SK-N-SH (cell line): ENCODE results near the gene MIPEP.

Source experiments
- FOXM1 ChIP-seq: IDR thresholded peaks from 2 replicates; pipeline ENCODE4 v1.4.0; 2012; ENCODE audit warnings: low read depth, mild to moderate bottlenecking
- POLR2AphosphoS5 ChIP-seq: IDR thresholded peaks from 2 replicates; pipeline ENCODE4 v1.6.1; 2012; ENCODE audit warnings: low read depth, low read length
- RFX5 ChIP-seq: IDR thresholded peaks from 2 replicates; pipeline ENCODE4 v1.6.1; 2012; ENCODE audit warnings: mild to moderate bottlenecking, improper control_type of control experiment, low read length
- RXRA ChIP-seq: IDR thresholded peaks from 2 replicates; pipeline ENCODE4 v1.4.0; 2012; ENCODE audit warnings: low read depth, mild to moderate bottlenecking, borderline replicate concordance
- SMC3 ChIP-seq: IDR thresholded peaks from 2 replicates; pipeline ENCODE4 v1.6.1; 2012; ENCODE audit warnings: low read depth, low read length, improper control_type of control experiment
- TCF12 ChIP-seq: IDR thresholded peaks from 2 replicates; pipeline ENCODE4 v1.4.0; 2012
- YY1 ChIP-seq: IDR thresholded peaks from 2 replicates; pipeline ENCODE4 v1.4.0; 2012; ENCODE audit warnings: low read depth, mild to moderate bottlenecking
- TF ChIP-seq, protein P1 (sequence below): fragments of 200-600 bp; sonication (generic); IDR thresholded peaks from 2 replicates; pipeline ENCODE4 v1.6.1; 2017; ENCODE audit warnings: antibody characterized with exemption, mild to moderate bottlenecking, moderate library complexity
- TF ChIP-seq, protein P2 (sequence below): IDR thresholded peaks from 2 replicates; pipeline ENCODE4 v1.4.0; 2012; ENCODE audit warnings: low read depth, borderline replicate concordance
- TF ChIP-seq, protein P3 (sequence below): IDR thresholded peaks from 2 replicates; pipeline ENCODE4 v1.4.0; 2012; ENCODE audit warnings: low read depth
- TF ChIP-seq, protein P4 (sequence below): fragments of 150-350 bp; IDR thresholded peaks from 2 replicates; pipeline ENCODE4 v1.6.1; 2016; ENCODE audit warnings: mild to moderate bottlenecking, low read depth, low read length

DNA sequence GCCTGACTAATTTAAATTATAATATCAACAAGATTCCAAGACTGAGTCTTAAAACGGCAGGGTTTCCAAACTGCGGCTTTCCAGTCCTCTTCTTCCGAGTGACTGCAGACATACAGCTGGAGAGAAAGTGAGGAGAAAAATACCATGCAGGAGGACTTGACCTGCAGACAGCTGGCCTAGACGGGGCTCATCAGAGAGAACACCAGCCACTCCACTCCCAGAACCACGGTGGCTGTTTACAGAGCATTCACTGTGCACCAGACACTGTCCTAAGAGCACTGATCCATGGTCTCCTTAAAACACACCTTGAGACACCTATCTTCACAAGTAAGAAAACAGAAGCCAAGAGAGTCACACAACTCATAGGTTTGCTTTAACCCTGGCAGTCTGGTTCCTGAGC, 152.7 kb downstream of the MIPEP start:
- TF ChIP-seq, protein P1, sequence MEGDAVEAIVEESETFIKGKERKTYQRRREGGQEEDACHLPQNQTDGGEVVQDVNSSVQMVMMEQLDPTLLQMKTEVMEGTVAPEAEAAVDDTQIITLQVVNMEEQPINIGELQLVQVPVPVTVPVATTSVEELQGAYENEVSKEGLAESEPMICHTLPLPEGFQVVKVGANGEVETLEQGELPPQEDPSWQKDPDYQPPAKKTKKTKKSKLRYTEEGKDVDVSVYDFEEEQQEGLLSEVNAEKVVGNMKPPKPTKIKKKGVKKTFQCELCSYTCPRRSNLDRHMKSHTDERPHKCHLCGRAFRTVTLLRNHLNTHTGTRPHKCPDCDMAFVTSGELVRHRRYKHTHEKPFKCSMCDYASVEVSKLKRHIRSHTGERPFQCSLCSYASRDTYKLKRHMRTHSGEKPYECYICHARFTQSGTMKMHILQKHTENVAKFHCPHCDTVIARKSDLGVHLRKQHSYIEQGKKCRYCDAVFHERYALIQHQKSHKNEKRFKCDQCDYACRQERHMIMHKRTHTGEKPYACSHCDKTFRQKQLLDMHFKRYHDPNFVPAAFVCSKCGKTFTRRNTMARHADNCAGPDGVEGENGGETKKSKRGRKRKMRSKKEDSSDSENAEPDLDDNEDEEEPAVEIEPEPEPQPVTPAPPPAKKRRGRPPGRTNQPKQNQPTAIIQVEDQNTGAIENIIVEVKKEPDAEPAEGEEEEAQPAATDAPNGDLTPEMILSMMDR, result no peak
- TF ChIP-seq POLR2AphosphoS5 (no peak), SMC3 (no peak), FOXM1 (no peak), RFX5 (no peak), YY1 (no peak), TCF12 (no peak), RXRA (no peak)
- TF ChIP-seq, protein P2, sequence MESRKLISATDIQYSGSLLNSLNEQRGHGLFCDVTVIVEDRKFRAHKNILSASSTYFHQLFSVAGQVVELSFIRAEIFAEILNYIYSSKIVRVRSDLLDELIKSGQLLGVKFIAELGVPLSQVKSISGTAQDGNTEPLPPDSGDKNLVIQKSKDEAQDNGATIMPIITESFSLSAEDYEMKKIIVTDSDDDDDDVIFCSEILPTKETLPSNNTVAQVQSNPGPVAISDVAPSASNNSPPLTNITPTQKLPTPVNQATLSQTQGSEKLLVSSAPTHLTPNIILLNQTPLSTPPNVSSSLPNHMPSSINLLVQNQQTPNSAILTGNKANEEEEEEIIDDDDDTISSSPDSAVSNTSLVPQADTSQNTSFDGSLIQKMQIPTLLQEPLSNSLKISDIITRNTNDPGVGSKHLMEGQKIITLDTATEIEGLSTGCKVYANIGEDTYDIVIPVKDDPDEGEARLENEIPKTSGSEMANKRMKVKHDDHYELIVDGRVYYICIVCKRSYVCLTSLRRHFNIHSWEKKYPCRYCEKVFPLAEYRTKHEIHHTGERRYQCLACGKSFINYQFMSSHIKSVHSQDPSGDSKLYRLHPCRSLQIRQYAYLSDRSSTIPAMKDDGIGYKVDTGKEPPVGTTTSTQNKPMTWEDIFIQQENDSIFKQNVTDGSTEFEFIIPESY, result no peak
- TF ChIP-seq, protein P3, sequence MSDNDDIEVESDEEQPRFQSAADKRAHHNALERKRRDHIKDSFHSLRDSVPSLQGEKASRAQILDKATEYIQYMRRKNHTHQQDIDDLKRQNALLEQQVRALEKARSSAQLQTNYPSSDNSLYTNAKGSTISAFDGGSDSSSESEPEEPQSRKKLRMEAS, result no peak
- TF ChIP-seq, protein P4, sequence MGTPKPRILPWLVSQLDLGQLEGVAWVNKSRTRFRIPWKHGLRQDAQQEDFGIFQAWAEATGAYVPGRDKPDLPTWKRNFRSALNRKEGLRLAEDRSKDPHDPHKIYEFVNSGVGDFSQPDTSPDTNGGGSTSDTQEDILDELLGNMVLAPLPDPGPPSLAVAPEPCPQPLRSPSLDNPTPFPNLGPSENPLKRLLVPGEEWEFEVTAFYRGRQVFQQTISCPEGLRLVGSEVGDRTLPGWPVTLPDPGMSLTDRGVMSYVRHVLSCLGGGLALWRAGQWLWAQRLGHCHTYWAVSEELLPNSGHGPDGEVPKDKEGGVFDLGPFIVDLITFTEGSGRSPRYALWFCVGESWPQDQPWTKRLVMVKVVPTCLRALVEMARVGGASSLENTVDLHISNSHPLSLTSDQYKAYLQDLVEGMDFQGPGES, result no peak
